GM12875 (cell line): ENCODE data around the gene TMEM242.

Experiments
- H3K4me3 ChIP-seq: one replicate; pipeline ENCODE4 v1.5.1; 2011; ENCODE audit warnings: low read depth, low read length, control low read depth
- TF ChIP-seq, protein P1 (sequence below): IDR thresholded peaks from 2 replicates; pipeline ENCODE4 v1.5.1; 2011; ENCODE audit warnings: low read depth, mild to moderate bottlenecking, control low read depth, inconsistent platforms, low read length, moderate library complexity, borderline replicate concordance; ENCODE audit not compliant: insufficient read depth

TMEM242 gene

DNA sequence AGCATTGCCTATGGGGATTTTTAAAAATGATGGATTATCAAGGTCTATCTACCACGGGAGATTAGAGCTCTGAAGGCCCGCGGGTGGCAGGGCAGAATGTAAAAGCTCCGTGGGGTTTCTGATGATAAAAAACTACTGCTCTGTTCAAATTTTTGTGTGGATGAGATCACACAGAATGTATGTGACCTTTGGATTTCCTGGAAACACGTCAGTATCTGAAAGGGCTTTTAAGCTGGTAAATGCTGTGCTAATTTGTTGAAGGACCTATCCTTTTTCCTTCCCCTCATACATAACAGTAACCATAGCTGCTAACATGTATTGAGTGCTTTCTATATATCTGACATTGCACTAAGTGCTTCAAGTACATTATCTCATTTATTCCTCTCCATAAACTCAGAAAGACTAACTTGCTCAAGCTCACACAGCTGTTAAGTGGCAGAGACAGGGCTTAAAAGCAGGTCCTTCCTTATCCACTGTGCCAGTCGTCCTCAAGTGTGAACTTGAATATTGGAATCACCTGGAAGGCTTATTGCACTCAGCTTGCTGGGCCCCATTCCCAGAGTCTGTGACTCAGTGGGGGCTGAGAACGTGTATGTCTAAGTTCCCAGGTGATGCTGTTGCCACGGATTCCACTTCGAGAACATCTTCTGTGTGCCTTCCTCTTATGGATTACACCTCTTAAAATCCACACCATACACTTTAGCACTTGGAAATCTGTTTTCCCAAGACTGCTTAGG lies 1.9 kb upstream of the TMEM242 start:
- TF ChIP-seq, protein P1, sequence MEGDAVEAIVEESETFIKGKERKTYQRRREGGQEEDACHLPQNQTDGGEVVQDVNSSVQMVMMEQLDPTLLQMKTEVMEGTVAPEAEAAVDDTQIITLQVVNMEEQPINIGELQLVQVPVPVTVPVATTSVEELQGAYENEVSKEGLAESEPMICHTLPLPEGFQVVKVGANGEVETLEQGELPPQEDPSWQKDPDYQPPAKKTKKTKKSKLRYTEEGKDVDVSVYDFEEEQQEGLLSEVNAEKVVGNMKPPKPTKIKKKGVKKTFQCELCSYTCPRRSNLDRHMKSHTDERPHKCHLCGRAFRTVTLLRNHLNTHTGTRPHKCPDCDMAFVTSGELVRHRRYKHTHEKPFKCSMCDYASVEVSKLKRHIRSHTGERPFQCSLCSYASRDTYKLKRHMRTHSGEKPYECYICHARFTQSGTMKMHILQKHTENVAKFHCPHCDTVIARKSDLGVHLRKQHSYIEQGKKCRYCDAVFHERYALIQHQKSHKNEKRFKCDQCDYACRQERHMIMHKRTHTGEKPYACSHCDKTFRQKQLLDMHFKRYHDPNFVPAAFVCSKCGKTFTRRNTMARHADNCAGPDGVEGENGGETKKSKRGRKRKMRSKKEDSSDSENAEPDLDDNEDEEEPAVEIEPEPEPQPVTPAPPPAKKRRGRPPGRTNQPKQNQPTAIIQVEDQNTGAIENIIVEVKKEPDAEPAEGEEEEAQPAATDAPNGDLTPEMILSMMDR, result no peak
- H3K4me3 ChIP-seq, result no peak overlapping the region

DNA sequence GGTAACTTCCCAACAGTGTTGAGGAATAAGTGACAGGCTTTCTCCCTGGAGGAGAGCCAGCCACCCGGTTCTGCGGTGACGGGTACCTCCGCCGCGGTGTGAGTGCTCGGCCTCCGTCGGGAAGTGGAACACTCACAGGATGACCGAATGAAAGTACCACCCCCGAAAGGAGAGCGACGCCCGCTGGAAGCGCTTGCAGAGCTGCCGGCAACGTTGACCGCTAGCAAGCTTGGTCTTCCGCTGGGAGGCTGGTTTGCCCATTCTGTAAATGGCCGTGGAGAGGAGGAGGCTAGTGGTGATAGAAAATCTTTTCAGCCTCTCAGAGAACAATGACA lies 614 bp upstream of the TMEM242 start:
- TF ChIP-seq, protein P1, result no peak

DNA sequence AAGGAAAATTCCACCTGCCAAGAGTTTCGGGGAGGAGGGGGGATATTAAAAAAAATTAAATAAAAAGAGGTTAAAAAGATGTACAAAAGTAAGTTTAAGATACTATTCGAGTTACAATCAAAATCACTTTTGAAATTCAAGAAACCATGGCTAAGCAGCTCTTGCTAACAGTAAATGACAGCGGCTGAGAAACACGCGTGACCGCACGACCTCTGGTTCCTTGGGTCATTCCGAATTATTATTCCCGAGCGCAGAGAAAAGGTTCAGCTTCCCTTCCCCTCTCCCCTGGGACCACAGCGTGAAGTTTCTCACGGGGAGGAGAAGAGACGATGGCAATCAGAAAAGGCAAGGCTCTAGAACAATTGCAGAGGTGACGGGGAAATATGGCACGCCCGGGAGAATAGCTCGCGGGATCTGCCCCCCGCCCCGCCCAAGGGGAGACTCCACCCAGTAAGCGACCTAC lies 496 bp downstream of the TMEM242 start:
- H3K4me3 ChIP-seq, result peak overlapping the region; percentile 69
- TF ChIP-seq, protein P1, result no peak

More for the DNA sequence above, 614 bp upstream of the TMEM242 start:
- peak overlapping the region; percentile 30 for H3K4me3 ChIP-seq

GRCh38 chr6:157316871-157317814 lies 6.2 kb downstream of the TMEM242 start:
- no peak overlapping the region for H3K4me3 ChIP-seq
- TF ChIP-seq, protein P1, result no peak

GRCh38 chr6:157314705-157315321 lies 8.5 kb downstream of the TMEM242 start:
- TF ChIP-seq, protein P1, result peak; percentile 60; the same call in 1 of the 2 replicates
- H3K4me3 ChIP-seq, result no peak overlapping the region

DNA sequence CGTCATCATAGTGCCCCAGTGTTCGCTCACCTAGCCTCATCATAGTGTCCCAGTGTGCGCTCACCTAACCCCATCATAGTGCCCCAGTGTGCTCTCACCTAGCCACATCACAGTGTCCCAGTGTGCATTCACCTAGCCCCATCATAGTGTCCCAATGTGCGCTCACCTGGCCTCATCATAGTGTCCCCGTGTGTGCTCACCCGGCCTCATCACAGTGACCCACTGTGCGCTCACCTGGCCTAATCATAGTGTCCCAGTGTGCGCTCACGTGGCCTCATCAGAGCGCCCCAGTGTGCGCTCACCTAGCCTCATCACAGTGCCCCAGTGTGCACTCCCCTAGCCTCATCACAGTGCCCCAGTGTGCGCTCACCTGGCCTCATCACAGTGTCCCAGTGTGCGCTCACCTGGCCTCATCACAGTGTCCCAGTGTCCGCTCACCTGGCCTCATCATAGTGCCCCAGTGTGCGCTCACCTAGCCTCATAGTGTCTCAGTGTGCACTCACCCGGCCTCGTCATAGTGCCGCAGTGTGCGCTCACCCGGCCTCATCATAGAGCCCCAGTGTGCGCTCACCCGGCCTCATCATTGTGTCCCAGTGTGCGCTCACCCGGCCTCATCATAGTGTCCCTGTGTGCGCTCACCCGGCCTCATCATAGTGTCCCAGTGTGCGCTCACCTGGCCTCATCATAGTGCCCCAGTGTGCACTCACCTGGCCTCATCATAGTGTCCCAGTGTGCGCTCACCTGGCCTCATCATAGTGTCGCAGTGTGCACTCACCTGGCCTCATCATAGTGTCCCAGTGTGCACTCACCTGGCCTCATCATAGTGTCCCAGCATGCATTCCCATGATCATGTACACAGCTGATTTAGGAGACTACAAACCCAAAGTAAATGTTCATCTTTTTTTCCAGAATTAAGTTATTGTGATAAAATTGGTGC lies 9.5 kb downstream of the TMEM242 start:
- TF ChIP-seq, protein P1, result no peak

More for the DNA sequence above, 9.5 kb downstream of the TMEM242 start:
- H3K4me3 ChIP-seq, result no peak overlapping the region
